HG03575 (cell line): ENCODE data around the gene SEMG1.

ENCODE experiments used
- ATAC-seq: cut with Tn5 transposase; IDR thresholded peaks from one replicate; pipeline ENCODE4 v1.9.1; 2021; ENCODE audit not compliant: unreplicated experiment, insufficient number of reproducible peaks, low FRiP score; ENCODE audit errors: extremely low read depth

SEMG1 gene

GRCh38 chr20:45206725-45207124 is at the start of gene SEMG1:
Gene SEMG1, plus strand, starts transcription at chr20:45207033. Its CDS starts 21 bp downstream, at chr20:45207054.
- no peak for ATAC-seq

- ATAC-seq: no peak
These were observed 48.9 kb upstream of the SEMG1 start for GRCh38 chr20:45157962-45158361.

- ATAC-seq: no peak
These were observed 43.6 kb upstream of the SEMG1 start for GRCh38 chr20:45163083-45163803.

GRCh38 chr20:45164906-45165305 is 41.9 kb upstream of the SEMG1 start:
- ATAC-seq: no peak

GRCh38 chr20:45173522-45173921 is 33.3 kb upstream of the SEMG1 start:
- ATAC-seq: no peak

GRCh38 chr20:45174434-45175364 is 32.1 kb upstream of the SEMG1 start, which contains the start of gene PI3:
Gene PI3, plus strand, starts transcription at chr20:45174902. Its CDS starts 21 bp downstream, at chr20:45174923.
- no peak for ATAC-seq

GRCh38 chr20:45176526-45177267 is 30.1 kb upstream of the SEMG1 start:
- ATAC-seq: no peak

GRCh38 chr20:45179166-45179565 is 27.7 kb upstream of the SEMG1 start:
- ATAC-seq: no peak

- ATAC-seq: no peak
These were observed 25.2 kb upstream of the SEMG1 start for GRCh38 chr20:45181639-45182038.

- ATAC-seq: no peak
These were observed 23.7 kb upstream of the SEMG1 start for GRCh38 chr20:45183084-45183483.

- ATAC-seq: no peak
These were observed 19.1 kb upstream of the SEMG1 start for GRCh38 chr20:45187693-45188092.

GRCh38 chr20:45189067-45189609 is 17.7 kb upstream of the SEMG1 start:
- ATAC-seq: no peak

- ATAC-seq: no peak
These were observed 17.0 kb upstream of the SEMG1 start for GRCh38 chr20:45189861-45190260.

GRCh38 chr20:45191926-45192325 is 14.9 kb upstream of the SEMG1 start:
- ATAC-seq: no peak

GRCh38 chr20:45193331-45193730 is 13.5 kb upstream of the SEMG1 start:
- ATAC-seq: no peak

- no peak for ATAC-seq
These were observed 3.1 kb downstream of the SEMG1 start for GRCh38 chr20:45209924-45210323.

GRCh38 chr20:45211569-45212474 is 5.0 kb downstream of the SEMG1 start:
- no peak for ATAC-seq

- ATAC-seq: no peak
These were observed 6.0 kb downstream of the SEMG1 start for GRCh38 chr20:45212836-45213235.
